PC-3 (cell line): ENCODE results near the gene DENND1B.

ENCODE experiments used
- CTCF ChIP-seq: fragments of 300-600 bp; sonication (generic); conservative IDR thresholded peaks from 2 replicates; pipeline ENCODE4 v1.5.1; 2017; ENCODE audit warnings: antibody characterized with exemption, low read depth, mild to moderate bottlenecking, low read length
- EZH2 ChIP-seq: fragments of 300-600 bp; sonication (generic); IDR thresholded peaks from one replicate; pipeline ENCODE4 v1.6.1; 2017; ENCODE audit warnings: antibody characterized with exemption, mild to moderate bottlenecking, low read length; ENCODE audit not compliant: unreplicated experiment
- EZH2phosphoT487 ChIP-seq: fragments of 300-600 bp; sonication (generic); IDR thresholded peaks from 2 replicates; pipeline ENCODE4 v1.6.1; 2018; ENCODE audit warnings: mild to moderate bottlenecking, antibody characterized with exemption, low read length, borderline replicate concordance

- no peak for TF ChIP-seq CTCF
- no peak for TF ChIP-seq EZH2
- no peak for TF ChIP-seq EZH2phosphoT487
Measured at GRCh38 chr1:197773856-197774255, 1.4 kb downstream of the DENND1B start.
